Astrocyte (in vitro differentiated cells and primary cell): ENCODE results near the gene PFDN5. TPM values are rescaled to one million over a fixed set of nuclear protein-coding genes. Genes with fewer than 3 reads are reported as not detected.

Experiments used
- DNase-seq: peaks from one replicate; pipeline ENCODE4 v3.0.0-alpha.2; 2010; ENCODE audit warnings: low read depth
- FAIRE-seq: peaks from 2 replicates; lab custom pipeline; 2011; peaks lifted over from hg19 to GRCh38; lab: Jason Lieb, UNC
- H2AFZ ChIP-seq: 2 replicates; pipeline ENCODE4 v1.6.0; 2012; ENCODE audit warnings: low read depth, low read length, inconsistent platforms
- H3K27ac ChIP-seq: 2 replicates; pipeline ENCODE4 v1.5.1; 2011; ENCODE audit warnings: low read depth, low read length, inconsistent platforms
- H3K27me3 ChIP-seq: 2 replicates; pipeline ENCODE4 v1.6.0; 2011; ENCODE audit warnings: low read length, inconsistent platforms; ENCODE audit not compliant: insufficient read depth
- H3K36me3 ChIP-seq: 2 replicates; pipeline ENCODE4 v1.5.1; 2011; ENCODE audit warnings: low read length, inconsistent platforms; ENCODE audit not compliant: insufficient read depth
- H3K4me1 ChIP-seq: 2 replicates; pipeline ENCODE4 v1.5.1; 2011; ENCODE audit warnings: low read length, inconsistent platforms; ENCODE audit not compliant: insufficient read depth
- H3K4me2 ChIP-seq: 2 replicates; pipeline ENCODE4 v1.6.0; 2012; ENCODE audit warnings: low read length, inconsistent platforms
- H3K4me3 ChIP-seq: 2 replicates; pipeline ENCODE4 v1.5.1; 2011; ENCODE audit warnings: low read depth, mild to moderate bottlenecking, low read length, inconsistent platforms; ENCODE audit not compliant: insufficient read depth
- H3K79me2 ChIP-seq: 2 replicates; pipeline ENCODE4 v1.6.0; 2012; ENCODE audit warnings: mild to moderate bottlenecking, low read length, inconsistent platforms; ENCODE audit not compliant: insufficient read depth
- H3K9ac ChIP-seq: 2 replicates; pipeline ENCODE4 v1.6.0; 2012; ENCODE audit warnings: mild to moderate bottlenecking, low read length, inconsistent platforms
- H3K9me3 ChIP-seq: 2 replicates; pipeline ENCODE4 v1.5.1; 2012; ENCODE audit warnings: low read depth, mild to moderate bottlenecking, low read length, inconsistent platforms; ENCODE audit not compliant: insufficient read depth
- H4K20me1 ChIP-seq: 2 replicates; pipeline ENCODE4 v1.6.0; 2012; ENCODE audit warnings: low read length, inconsistent platforms; ENCODE audit not compliant: insufficient read depth
- H3K27ac Mint-ChIP-seq: one replicate; pipeline ENCODE4 v1.8.0; 2021; ENCODE audit warnings: mild to moderate bottlenecking, mixed read lengths; ENCODE audit not compliant: unreplicated experiment
- H3K27me3 Mint-ChIP-seq: one replicate; pipeline ENCODE4 v1.8.0; 2021; ENCODE audit warnings: low read depth, mixed read lengths; ENCODE audit not compliant: unreplicated experiment
- H3K36me3 Mint-ChIP-seq: one replicate; pipeline ENCODE4 v1.8.0; 2021; ENCODE audit warnings: low read depth, mixed read lengths; ENCODE audit not compliant: unreplicated experiment
- H3K4me1 Mint-ChIP-seq: one replicate; pipeline ENCODE4 v1.8.0; 2021; ENCODE audit warnings: low read depth, mixed read lengths; ENCODE audit not compliant: unreplicated experiment
- H3K4me3 Mint-ChIP-seq: one replicate; pipeline ENCODE4 v1.8.0; 2021; ENCODE audit warnings: mild to moderate bottlenecking, moderate library complexity, mixed read lengths; ENCODE audit not compliant: unreplicated experiment
- H3K9me3 Mint-ChIP-seq: one replicate; pipeline ENCODE4 v1.8.0; 2021; ENCODE audit warnings: mild to moderate bottlenecking, mixed read lengths; ENCODE audit not compliant: unreplicated experiment
- CTCF ChIP-seq: IDR thresholded peaks from 2 replicates; pipeline ENCODE4 v1.5.1; 2011; ENCODE audit warnings: low read depth, mild to moderate bottlenecking, inconsistent platforms, low read length, moderate library complexity; ENCODE audit not compliant: insufficient read depth
- EZH2 ChIP-seq: IDR thresholded peaks from 2 replicates; pipeline ENCODE4 v1.6.1; 2012; ENCODE audit warnings: mild to moderate bottlenecking, low read length, inconsistent platforms; ENCODE audit not compliant: insufficient read depth
- total RNA-seq: library from RNA; stranded (reverse); gene quantifications from 2 replicates; pipeline ENCODE4 v1.2.1, GENCODE V29; 2021

The PFDN5 gene
- total RNA-seq, 1 donor from 2014 or later = 281 TPM

DNA sequence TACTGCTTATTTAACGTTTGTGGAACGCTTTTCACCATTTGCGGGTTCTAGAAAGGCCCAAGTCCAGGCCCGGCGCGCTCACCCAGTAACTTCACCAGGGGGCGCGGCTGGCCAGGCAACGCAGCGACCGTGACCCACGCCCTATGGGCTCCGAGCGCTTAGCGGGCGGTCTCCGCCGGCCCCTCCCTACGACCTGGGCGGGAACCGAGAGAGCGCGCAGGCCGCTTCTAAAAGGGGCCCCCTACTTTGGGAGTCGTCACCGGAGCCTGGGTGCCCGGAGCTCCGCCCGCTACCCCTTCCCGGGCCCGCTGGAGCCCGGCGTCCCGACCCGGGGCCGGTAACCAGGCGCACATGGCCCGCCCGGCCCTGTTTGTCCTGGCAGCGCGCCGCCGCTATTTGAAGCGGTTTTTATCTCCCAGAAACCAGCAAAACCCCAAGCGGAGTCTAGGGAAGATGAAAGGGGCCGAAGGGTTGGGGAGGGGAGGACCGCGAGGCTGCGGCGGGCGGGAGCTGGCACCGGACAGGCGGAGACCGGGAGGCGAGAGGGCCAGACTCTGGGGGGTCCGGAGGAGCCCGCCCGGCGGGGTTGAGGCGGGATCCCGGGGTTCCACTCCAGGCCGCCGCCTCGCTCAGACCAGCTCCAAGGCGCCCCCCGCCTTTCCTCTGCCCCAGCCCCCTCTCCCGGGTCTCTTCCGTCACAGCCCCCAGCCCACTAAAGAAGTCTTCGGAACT, 29.6 kb downstream of the PFDN5 start:
- peaks cover 31% of the 10 kb centered on the region for H3K27me3 Mint-ChIP-seq
- peaks cover 3% of the 10 kb centered on the region for H3K27me3 ChIP-seq
- peak overlapping the region; percentile 62 for H3K4me3 ChIP-seq
- H3K9me3 Mint-ChIP-seq = no peaks in the 10 kb centered on the region
- peak overlapping the region; percentile 69 for H3K27ac ChIP-seq
- FAIRE-seq = no peak
- peaks cover 10% of the 10 kb centered on the region for H3K79me2 ChIP-seq
- peaks cover 20% of the 10 kb centered on the region for H3K4me1 ChIP-seq
- H4K20me1 ChIP-seq = no peaks in the 10 kb centered on the region
- peak overlapping the region; percentile 73 for H3K4me3 Mint-ChIP-seq
- no peaks in the 10 kb centered on the region for H3K36me3 Mint-ChIP-seq
- H2AFZ ChIP-seq = peak overlapping the region; percentile 87
- H3K4me1 Mint-ChIP-seq = peaks cover 16% of the 10 kb centered on the region
- TF ChIP-seq CTCF (peak; percentile 31), EZH2 (no peak)
- peak overlapping the region; percentile 77 for H3K9ac ChIP-seq
- no peaks in the 10 kb centered on the region for H3K9me3 ChIP-seq
- DNase-seq = peak; percentile 71
- no peaks in the 10 kb centered on the region for H3K36me3 ChIP-seq
- H3K4me2 ChIP-seq = peak overlapping the region; percentile 85
- H3K27ac Mint-ChIP-seq = peak overlapping the region; percentile 80

DNA sequence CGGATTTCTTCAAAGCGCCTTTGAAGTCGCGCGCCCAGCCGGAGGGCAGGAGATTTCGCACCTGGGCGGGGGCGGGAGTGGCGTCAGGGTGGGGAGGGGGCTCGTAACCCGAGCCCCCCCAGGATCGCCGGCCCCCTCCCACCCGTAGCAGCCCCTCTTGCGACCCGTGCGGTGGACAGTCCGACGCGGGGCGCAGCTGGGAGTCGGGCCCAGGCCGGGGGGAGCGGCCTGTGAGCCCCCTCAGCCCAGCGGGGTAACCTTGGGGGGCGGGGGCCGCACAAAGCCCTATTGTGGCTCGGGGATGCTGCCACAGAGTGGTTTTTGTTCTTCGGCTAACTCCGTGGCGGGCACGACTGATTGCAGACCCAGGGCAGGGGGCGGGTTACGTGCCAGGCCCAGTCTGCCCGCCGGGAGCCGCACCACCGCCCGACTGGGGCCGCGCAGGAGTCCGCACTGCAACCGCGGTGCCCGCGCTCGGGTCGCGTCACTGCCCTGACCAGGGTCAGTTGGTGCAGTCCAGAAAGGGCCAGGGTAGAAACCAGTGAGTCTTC, 30.2 kb downstream of the PFDN5 start:
- Mint-ChIP-seq H3K4me1 (peaks cover 14% of the 10 kb centered on the region), H3K36me3 (no peaks in the 10 kb centered on the region), H3K27me3 (peaks cover 35% of the 10 kb centered on the region), H3K27ac (no peak overlapping the region), H3K9me3 (no peaks in the 10 kb centered on the region), H3K4me3 (no peak overlapping the region)
- peak overlapping the region; percentile 87 for H2AFZ ChIP-seq
- H3K4me2 ChIP-seq = peak overlapping the region; percentile 85
- H3K9me3 ChIP-seq = no peaks in the 10 kb centered on the region
- peak overlapping the region; percentile 77 for H3K9ac ChIP-seq
- FAIRE-seq (no peak), DNase-seq (no peak)
- H3K79me2 ChIP-seq = peaks cover 4% of the 10 kb centered on the region
- no peak overlapping the region for H3K27ac ChIP-seq
- peaks cover 16% of the 10 kb centered on the region for H3K4me1 ChIP-seq
- H3K36me3 ChIP-seq = no peaks in the 10 kb centered on the region
- H3K4me3 ChIP-seq = peak overlapping the region; percentile 62
- peaks cover 3% of the 10 kb centered on the region for H3K27me3 ChIP-seq
- no peaks in the 10 kb centered on the region for H4K20me1 ChIP-seq
- TF ChIP-seq CTCF (no peak), EZH2 (no peak)
